Left ventricle myocardium inferior (tissue), 1 donor: ENCODE measurements around the gene PELI1. TPM values are rescaled to one million over a fixed set of nuclear protein-coding genes. Genes with fewer than 3 reads are reported as not detected.
"Not testable (repeated sequence)": the region's sequence is repeated elsewhere in the genome, so short reads cannot be mapped to it uniquely, and the experiment has no call there.

ENCODE experiments used
- DNase-seq: peaks from one replicate; pipeline ENCODE4 v3.0.0-alpha.2; 2020
- H3K27ac ChIP-seq: fragments of 200-600 bp; replicated peaks from 2 replicates; pipeline ENCODE4 v1.8.0; 2021
- H3K27me3 ChIP-seq: fragments of 200-600 bp; 2 replicates; pipeline ENCODE4 v1.8.0; 2021; ENCODE audit warnings: low read depth
- H3K36me3 ChIP-seq: fragments of 200-600 bp; 2 replicates; pipeline ENCODE4 v1.8.0; 2021
- H3K4me1 ChIP-seq: fragments of 200-600 bp; 2 replicates; pipeline ENCODE4 v1.8.0; 2021
- H3K4me3 ChIP-seq: fragments of 200-600 bp; 2 replicates; pipeline ENCODE4 v1.8.0; 2021; ENCODE audit warnings: mild to moderate bottlenecking, moderate library complexity
- H3K9me3 ChIP-seq: fragments of 200-600 bp; replicated peaks from 2 replicates; pipeline ENCODE4 v1.8.0; 2021
- intact Hi-C: fragments of 100-400 bp; cut with micrococcal nuclease; formaldehyde crosslinking; loops from one replicate; pipeline ENCODE4 v1.11.0; 2022
- total RNA-seq: library from RNA; stranded (reverse); fragmentation: NEBNext Ultra II Directional; extraction: Animal tissue kit (Norgen Biotek cat#: 25700); gene quantifications from one replicate; pipeline ENCODE4 v1.2.1, GENCODE V29; 2021
- TF ChIP-seq, protein P1 (sequence below): fragments of 200-600 bp; IDR thresholded peaks from 2 replicates; pipeline ENCODE4 v1.8.0; 2021; ENCODE audit warnings: antibody characterized with exemption, mild to moderate bottlenecking, borderline replicate concordance
- donor health status: DM: no; HTN: yes; CAD: no; lungs with severe emphysema.

The PELI1 gene
- total RNA-seq, 1 donor from 2014 or later = 6.6 TPM

DNA sequence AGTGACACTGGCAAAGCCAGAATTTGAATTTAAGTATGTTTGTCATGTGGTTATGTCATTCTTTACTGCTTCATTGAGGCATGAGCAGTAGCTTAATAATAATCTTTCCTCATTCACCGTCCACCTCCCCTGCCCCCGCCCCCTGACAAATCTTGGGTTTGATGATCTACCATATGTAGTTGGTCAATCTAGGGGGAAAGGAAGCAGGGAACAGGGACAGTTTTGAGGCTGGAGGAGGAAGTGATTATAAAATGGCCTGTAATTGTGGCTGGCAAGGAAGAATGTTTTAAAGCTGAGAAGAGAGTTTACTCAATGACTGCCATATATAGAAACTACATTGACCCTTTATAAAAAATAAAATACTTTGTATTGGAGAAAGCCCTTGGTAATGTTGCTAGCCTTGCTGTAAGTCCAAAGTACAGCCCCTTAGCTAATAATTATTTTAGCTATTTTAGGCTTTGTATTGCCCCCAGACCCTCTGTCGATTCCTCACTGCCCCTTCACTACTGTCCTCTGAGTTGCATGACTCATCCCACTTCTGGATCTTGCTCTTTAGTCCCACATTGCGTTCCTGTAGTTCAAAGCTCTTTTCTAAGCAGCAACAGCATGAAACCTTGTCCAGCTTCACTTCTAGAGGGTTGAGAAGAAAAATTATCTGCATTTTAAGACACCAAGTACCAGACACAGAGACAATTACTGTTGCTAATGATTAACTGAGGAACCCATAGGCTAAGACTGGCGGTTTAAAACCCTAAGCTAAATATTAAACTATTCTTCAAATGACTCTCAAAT is 38.4 kb downstream of the PELI1 start:
- H3K4me3 ChIP-seq = no peak overlapping the region
- H3K9me3 ChIP-seq = no peaks in the 10 kb centered on the region
- no peaks in the 10 kb centered on the region for H3K27me3 ChIP-seq
- no peak for DNase-seq
- intact Hi-C loops = no loop called here
- H3K36me3 ChIP-seq = peaks cover 18% of the 10 kb centered on the region
- TF ChIP-seq, protein P1, sequence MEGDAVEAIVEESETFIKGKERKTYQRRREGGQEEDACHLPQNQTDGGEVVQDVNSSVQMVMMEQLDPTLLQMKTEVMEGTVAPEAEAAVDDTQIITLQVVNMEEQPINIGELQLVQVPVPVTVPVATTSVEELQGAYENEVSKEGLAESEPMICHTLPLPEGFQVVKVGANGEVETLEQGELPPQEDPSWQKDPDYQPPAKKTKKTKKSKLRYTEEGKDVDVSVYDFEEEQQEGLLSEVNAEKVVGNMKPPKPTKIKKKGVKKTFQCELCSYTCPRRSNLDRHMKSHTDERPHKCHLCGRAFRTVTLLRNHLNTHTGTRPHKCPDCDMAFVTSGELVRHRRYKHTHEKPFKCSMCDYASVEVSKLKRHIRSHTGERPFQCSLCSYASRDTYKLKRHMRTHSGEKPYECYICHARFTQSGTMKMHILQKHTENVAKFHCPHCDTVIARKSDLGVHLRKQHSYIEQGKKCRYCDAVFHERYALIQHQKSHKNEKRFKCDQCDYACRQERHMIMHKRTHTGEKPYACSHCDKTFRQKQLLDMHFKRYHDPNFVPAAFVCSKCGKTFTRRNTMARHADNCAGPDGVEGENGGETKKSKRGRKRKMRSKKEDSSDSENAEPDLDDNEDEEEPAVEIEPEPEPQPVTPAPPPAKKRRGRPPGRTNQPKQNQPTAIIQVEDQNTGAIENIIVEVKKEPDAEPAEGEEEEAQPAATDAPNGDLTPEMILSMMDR = no peak
- no peak overlapping the region for H3K27ac ChIP-seq
- H3K4me1 ChIP-seq = peaks cover 38% of the 10 kb centered on the region

DNA sequence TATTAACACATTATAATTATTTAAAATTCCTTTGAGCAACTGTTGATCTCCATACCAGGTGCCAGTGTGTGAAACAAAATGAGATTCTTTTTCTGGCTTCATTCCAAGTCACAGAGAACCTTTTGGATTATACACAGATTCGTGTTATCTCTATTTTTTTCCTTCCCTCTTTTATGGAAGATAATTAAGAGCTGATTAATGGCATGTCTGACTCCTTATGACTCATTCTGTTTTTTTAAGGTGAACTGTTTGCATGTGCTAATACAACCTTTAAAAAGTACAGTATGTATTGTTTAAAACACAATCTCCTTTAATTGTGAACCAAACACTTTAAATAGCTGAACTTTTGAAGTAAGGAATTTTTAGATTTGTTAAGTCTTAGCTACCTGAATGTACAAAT is 39.3 kb downstream of the PELI1 start:
- peaks cover 18% of the 10 kb centered on the region for H3K36me3 ChIP-seq
- H3K4me1 ChIP-seq = peaks cover 42% of the 10 kb centered on the region
- no peaks in the 10 kb centered on the region for H3K9me3 ChIP-seq
- H3K4me3 ChIP-seq = no peak overlapping the region
- no peak for DNase-seq
- TF ChIP-seq, protein P1 = no peak
- intact Hi-C loops = no loop called here
- H3K27me3 ChIP-seq = no peaks in the 10 kb centered on the region
- H3K27ac ChIP-seq = no peak overlapping the region

DNA sequence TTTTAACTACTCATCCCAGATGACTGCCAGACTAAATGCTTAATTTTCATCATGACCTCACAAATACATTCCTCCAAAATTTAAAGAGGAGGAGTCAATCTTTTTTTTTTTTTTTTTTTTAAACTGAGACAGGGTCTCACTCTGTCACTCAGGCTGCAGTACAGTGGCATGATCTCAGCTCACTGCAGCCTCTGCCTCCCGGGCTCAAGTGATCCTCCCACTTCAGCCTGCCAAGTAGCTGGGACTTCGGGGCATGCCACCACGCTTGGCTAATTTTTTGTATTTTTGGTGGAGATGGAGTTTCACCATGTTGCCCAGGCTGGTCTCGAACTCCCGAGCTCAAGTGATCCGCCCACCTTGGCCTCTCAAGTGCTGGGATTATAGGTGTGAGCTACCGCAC is 41.5 kb downstream of the PELI1 start:
- H3K27me3 ChIP-seq, H3K9me3 ChIP-seq, DNase-seq, H3K4me3 ChIP-seq, H3K27ac ChIP-seq, intact Hi-C loops: not testable (repeated sequence)
- Histone ChIP-seq H3K4me1 (peaks cover 36% of the 10 kb centered on the region), H3K36me3 (peaks cover 29% of the 10 kb centered on the region)

DNA sequence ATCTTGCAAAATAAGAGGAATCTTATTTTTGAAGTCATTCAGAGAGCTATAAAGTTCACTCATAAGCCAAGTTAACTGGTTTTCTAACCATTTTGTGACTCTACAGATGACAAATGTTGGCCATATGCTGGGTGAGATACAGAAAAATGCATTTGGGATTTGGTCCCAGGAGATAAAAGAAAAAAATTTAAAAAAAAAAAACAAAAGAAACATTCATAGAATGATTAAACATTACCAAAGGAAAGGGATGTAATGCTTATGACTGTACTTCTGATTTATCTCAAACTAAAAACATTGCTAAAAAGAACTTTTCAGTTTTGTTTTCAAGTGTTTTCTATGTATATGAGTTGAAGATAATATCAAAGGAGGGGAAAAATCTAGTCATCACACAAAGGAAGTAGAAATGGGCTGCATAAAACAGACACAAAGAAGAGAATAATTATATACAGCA is 43.1 kb downstream of the PELI1 start:
- Histone ChIP-seq H3K4me1 (peaks cover 32% of the 10 kb centered on the region), H3K27me3 (no peaks in the 10 kb centered on the region), H3K4me3 (no peak overlapping the region), H3K27ac (no peak overlapping the region), H3K9me3 (peaks cover under 1% of the 10 kb centered on the region), H3K36me3 (peaks cover 35% of the 10 kb centered on the region)
- DNase-seq = no peak
- TF ChIP-seq, protein P1 = no peak
- intact Hi-C loops = no loop called here

DNA sequence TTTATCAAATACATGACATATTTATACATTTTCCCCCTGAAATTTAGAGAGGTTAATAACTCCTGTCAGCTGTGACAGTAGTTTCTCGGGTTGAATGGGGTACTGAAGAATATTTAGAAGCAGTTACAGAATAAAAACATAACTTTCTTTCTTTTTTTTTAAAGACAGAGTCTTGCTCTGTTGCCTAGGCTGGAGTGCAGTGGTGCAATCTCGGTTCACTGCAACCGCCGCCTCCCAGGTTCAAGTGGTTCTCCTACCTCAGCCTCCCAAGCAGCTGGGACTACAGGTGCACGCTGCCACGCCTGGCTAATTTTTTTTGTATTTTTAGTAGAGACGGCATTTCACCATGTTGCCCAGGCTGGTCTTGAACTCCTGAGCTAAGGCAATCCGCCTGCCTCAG is 43.6 kb downstream of the PELI1 start:
- H3K9me3 ChIP-seq, H3K27me3 ChIP-seq, H3K4me3 ChIP-seq, intact Hi-C loops, DNase-seq, H3K27ac ChIP-seq: not testable (repeated sequence)
- Histone ChIP-seq H3K36me3 (peaks cover 36% of the 10 kb centered on the region), H3K4me1 (peaks cover 28% of the 10 kb centered on the region)

DNA sequence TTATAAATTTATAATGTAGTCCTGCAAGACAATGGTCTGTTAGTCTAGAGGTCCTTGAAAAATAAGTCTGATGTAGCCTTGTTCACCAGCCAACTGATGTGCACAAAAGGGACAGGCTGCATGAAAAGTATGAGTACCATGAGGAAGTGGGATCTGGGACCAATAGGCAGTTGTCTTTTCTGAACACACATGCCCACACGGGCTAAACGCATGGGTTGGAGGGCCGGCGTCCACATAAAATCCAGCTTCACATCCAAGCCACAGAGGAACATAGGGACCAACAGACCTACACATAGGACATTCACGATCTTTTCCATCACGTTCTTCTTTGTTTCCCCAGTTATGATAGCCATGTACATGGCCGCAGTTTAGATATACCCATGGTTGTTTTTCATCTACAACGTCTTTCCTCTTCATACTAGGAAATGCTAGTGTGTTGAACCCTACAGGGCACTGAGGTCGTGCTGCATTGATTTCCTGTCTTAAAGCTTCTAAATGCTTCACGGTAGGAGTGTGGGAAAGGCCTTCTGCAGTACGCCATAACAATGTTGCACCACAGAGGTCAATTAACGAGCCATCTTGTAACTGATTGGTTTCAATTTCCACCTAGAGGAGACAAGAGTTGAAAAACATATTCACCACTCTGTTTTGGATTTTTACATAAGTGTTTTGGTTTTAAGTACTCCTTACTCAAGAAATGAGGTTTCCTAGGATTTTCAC is 49.4 kb downstream of the PELI1 start:
- Histone ChIP-seq H3K4me3 (no peak overlapping the region), H3K27me3 (no peaks in the 10 kb centered on the region), H3K36me3 (peaks cover 61% of the 10 kb centered on the region), H3K9me3 (peaks cover 5% of the 10 kb centered on the region), H3K4me1 (no peaks in the 10 kb centered on the region), H3K27ac (no peak overlapping the region)
- intact Hi-C loops = no loop called here
- TF ChIP-seq, protein P1 = no peak
- DNase-seq = no peak
